ENCODE results near the gene CDC37L1. TPM values are rescaled to one million over a fixed set of nuclear protein-coding genes. Genes with fewer than 3 reads are reported as not detected.

The CDC37L1 gene
- total RNA-seq, 4 donors from 2014 or later: 15.5 to 32.5 (median 25.8) TPM

GRCh38 chr9:4738866-4739586 is 59.7 kb downstream of the CDC37L1 start:
- intact Hi-C loops (cut with DNase I; ENCODE audit: low total_unique reads): loop anchor here (10.0 kb wide), 1 partner anchor 54 kb away; no protein-coding TSS in a partner anchor
- WGBS, 2 donors: 88 to 91% methylated on average over 19 of the region's 19 CpGs
- no peak for DNase-seq (ENCODE audit: low spot score in 2 of 2)
- no peak for TF ChIP-seq POLR2A (IDR thresholded peaks at IDR 0.05)
- H3K4me3 ChIP-seq (ENCODE audit: low read depth, poor library complexity, severe bottlenecking): no peak overlapping the region

GRCh38 chr9:4739587-4740387 is 60.4 kb downstream of the CDC37L1 start:
- intact Hi-C loops (cut with DNase I; ENCODE audit: low total_unique reads): loop anchor here (10.0 kb wide), 1 partner anchor 55 kb away; no protein-coding TSS in a partner anchor
- H3K4me3 ChIP-seq (ENCODE audit: low read depth, poor library complexity, severe bottlenecking): peak overlapping the region; percentile 58
- WGBS, 2 donors: 29 to 30% methylated on average over 26 of the region's 26 CpGs
- TF ChIP-seq POLR2A (IDR thresholded peaks at IDR 0.05): no peak
- TF ChIP-seq, protein P1, sequence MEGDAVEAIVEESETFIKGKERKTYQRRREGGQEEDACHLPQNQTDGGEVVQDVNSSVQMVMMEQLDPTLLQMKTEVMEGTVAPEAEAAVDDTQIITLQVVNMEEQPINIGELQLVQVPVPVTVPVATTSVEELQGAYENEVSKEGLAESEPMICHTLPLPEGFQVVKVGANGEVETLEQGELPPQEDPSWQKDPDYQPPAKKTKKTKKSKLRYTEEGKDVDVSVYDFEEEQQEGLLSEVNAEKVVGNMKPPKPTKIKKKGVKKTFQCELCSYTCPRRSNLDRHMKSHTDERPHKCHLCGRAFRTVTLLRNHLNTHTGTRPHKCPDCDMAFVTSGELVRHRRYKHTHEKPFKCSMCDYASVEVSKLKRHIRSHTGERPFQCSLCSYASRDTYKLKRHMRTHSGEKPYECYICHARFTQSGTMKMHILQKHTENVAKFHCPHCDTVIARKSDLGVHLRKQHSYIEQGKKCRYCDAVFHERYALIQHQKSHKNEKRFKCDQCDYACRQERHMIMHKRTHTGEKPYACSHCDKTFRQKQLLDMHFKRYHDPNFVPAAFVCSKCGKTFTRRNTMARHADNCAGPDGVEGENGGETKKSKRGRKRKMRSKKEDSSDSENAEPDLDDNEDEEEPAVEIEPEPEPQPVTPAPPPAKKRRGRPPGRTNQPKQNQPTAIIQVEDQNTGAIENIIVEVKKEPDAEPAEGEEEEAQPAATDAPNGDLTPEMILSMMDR (IDR thresholded peaks at IDR 0.05): no peak
- DNase-seq (ENCODE audit: low spot score in 2 of 2): no peak

DNA sequence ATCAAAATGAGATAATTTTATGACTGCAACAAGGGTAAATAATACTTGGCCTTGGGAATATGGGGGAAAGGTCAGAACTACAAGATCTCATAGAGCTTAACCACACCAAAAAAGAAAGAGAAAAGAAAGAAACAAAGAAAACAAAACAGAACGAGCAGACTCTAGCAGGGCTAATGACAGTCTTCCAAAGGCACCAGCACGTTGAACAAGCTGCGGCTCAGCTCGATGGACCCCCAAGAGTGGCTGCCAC is 60.9 kb downstream of the CDC37L1 start:
- DNase-seq (ENCODE audit: low spot score in 2 of 2): no peak
- WGBS, 2 donors: 0% methylated on average over 4 of the region's 4 CpGs
- TF ChIP-seq, protein P1 (IDR thresholded peaks at IDR 0.05): no peak
- no peak for TF ChIP-seq POLR2A (IDR thresholded peaks at IDR 0.05)
- peak overlapping the region; percentile 58 for H3K4me3 ChIP-seq (ENCODE audit: low read depth, poor library complexity, severe bottlenecking)
- intact Hi-C loops (cut with DNase I; ENCODE audit: low total_unique reads): no loop called here

DNA sequence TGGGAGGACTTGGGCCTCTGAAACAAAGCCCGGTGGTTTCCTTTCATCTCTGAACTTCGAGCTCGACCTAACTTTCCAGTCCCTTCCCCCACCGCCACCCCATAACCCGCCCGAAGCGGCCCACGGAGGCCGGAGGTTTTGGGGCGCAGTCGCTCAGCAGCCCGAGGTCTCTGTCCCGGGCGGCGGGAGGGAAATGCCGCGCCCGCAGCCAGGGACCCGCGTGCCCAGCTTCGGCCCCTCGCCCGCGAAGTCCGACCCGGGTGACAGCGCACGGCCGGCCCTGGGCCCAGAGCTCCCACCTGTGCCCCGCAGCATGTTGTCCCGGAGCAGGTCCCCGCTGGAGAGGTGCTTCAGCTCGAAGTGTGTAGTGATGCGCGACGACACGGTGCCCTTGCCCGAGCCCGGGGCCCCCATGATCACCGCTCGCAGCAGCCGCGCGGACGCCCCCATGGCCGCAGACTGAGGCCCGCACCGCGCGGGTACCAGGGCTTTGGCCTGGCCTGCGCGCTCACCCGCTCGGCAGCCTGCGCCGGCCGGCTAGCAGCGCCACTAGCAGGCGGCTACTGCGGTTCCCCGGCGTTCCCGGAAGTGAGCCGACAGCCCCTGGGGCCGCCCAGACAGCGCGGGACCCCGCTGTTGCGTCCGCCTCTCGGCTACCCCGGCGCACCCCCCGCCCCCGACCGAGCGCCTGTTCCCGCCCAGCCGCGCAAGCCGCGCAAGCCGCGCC is 61.4 kb downstream of the CDC37L1 start, which contains the start of gene AK3:
TSS of gene AK3 (minus strand) at position 565 of the 727 bp plus-strand sequence. CDS start at position 450, 115 bp downstream.
- DNase-seq (ENCODE audit: low spot score in 2 of 2): peak; percentile 82 to 97
- intact Hi-C loops (cut with DNase I; ENCODE audit: low total_unique reads): no loop called here
- H3K4me3 ChIP-seq (ENCODE audit: low read depth, poor library complexity, severe bottlenecking): peak within 1 kb of the TSS; percentile 58
- TF ChIP-seq, protein P1 (IDR thresholded peaks at IDR 0.05): no peak
- peak in 1 of 2 donors; percentile 6 for TF ChIP-seq POLR2A (IDR thresholded peaks at IDR 0.05)
- WGBS, 2 donors: 0 to 1% methylated on average over 21 to 26 of the region's 84 CpGs

- DNase-seq (ENCODE audit: low spot score in 2 of 2): peak; percentile 31 to 88
- peak overlapping the region; percentile 58 for H3K4me3 ChIP-seq (ENCODE audit: low read depth, poor library complexity, severe bottlenecking)
- intact Hi-C loops (cut with DNase I; ENCODE audit: low total_unique reads): no loop called here
- WGBS, 2 donors: 2 to 3% methylated on average over 38 to 39 of the region's 54 CpGs
- TF ChIP-seq POLR2A (IDR thresholded peaks at IDR 0.05): no peak
- TF ChIP-seq, protein P1 (IDR thresholded peaks at IDR 0.05): no peak
Observed at GRCh38 chr9:4741365-4742089, 62.2 kb downstream of the CDC37L1 start.
